Liver (tissue), 9 donors: ENCODE data around the gene KIF26B. TPM values are rescaled to one million over a fixed set of nuclear protein-coding genes. Genes with fewer than 3 reads are reported as not detected.

Experiments used
- DNase-seq: peaks from one replicate; pipeline ENCODE4 v3.0.0-alpha.2; 2017; ENCODE audit warnings: low spot score
- H3K27ac ChIP-seq, 2 donors: one replicate each; pipeline ENCODE4 v1.7.0; 2013; ENCODE audit warnings: inconsistent platforms in 2 of 2, low read length in 2 of 2, control low read depth in 1 of 2, low read depth in 1 of 2, mild to moderate bottlenecking in 1 of 2
- H3K27me3 ChIP-seq, 4 donors: one replicate each; pipeline versions ENCODE4 v1.6.1 to v1.7.0; 2013; ENCODE audit warnings: low read length in 3 of 4, inconsistent platforms in 1 of 4, mild to moderate bottlenecking in 1 of 4, moderate library complexity in 1 of 4; ENCODE audit not compliant: control insufficient read depth in 4 of 4, insufficient read depth in 4 of 4
- H3K36me3 ChIP-seq, 4 donors: one replicate each; pipeline versions ENCODE4 v1.6.1 to v1.7.0; 2013; ENCODE audit warnings: low read length in 3 of 4, mild to moderate bottlenecking in 3 of 4, low read depth in 1 of 4, moderate library complexity in 1 of 4; ENCODE audit not compliant: control insufficient read depth in 4 of 4, insufficient read depth in 3 of 4
- H3K4me1 ChIP-seq, 4 donors: one replicate each; pipeline versions ENCODE4 v1.6.1 to v1.7.0; 2013; ENCODE audit warnings: low read length in 3 of 4, mild to moderate bottlenecking in 3 of 4, moderate library complexity in 1 of 4; ENCODE audit not compliant: control insufficient read depth in 4 of 4, insufficient read depth in 4 of 4
- H3K4me3 ChIP-seq, 3 donors: one replicate each; pipeline versions ENCODE4 v1.6.1 to v1.7.0; 2013; ENCODE audit warnings: low read length in 3 of 3, control low read depth in 1 of 3, low read depth in 1 of 3, mild to moderate bottlenecking in 1 of 3
- H3K9ac ChIP-seq, 2 donors: one replicate each; pipeline ENCODE4 v1.7.0; 2013; ENCODE audit warnings: low read length in 2 of 2, mild to moderate bottlenecking in 2 of 2, moderate library complexity in 2 of 2, control low read depth in 1 of 2, low read depth in 1 of 2
- H3K9me3 ChIP-seq, 4 donors: one replicate each; pipeline versions ENCODE4 v1.6.1 to v1.7.0; 2013; ENCODE audit warnings: low read length in 3 of 4; ENCODE audit not compliant: control insufficient read depth in 4 of 4
- ATF3 ChIP-seq: IDR thresholded peaks from 2 replicates; pipeline ENCODE4 v1.6.1; 2016; ENCODE audit warnings: antibody characterized with exemption
- CTCF ChIP-seq: fragments of 150-350 bp; IDR thresholded peaks from 2 replicates; pipeline ENCODE4 v1.5.1; 2017; ENCODE audit warnings: improper control_type of control experiment, low read depth, low read length; ENCODE audit not compliant: missing input control
- EGR1 ChIP-seq, 2 donors: IDR thresholded peaks; 2 replicates each; pipeline ENCODE4 v1.6.1; 2016 to 2018; ENCODE audit warnings: antibody characterized with exemption in 2 of 2, low read depth in 2 of 2
- FOXA1 ChIP-seq: IDR thresholded peaks from 2 replicates; pipeline ENCODE4 v1.6.1; 2016; ENCODE audit warnings: antibody characterized with exemption
- FOXA2 ChIP-seq: IDR thresholded peaks from 2 replicates; pipeline ENCODE4 v1.6.1; 2016; ENCODE audit warnings: antibody characterized with exemption
- GABPA ChIP-seq, 2 donors: IDR thresholded peaks in 1 of 2; conservative IDR thresholded peaks in 1 of 2; 2 replicates each; pipeline ENCODE4 v1.6.1; 2016; ENCODE audit warnings: antibody characterized with exemption in 2 of 2, mild to moderate bottlenecking in 1 of 2, moderate library complexity in 1 of 2
- HNF4A ChIP-seq, 2 donors: conservative IDR thresholded peaks; 2 replicates each; pipeline ENCODE4 v1.6.1; 2016; ENCODE audit warnings: antibody characterized with exemption in 2 of 2, mild to moderate bottlenecking in 2 of 2
- HNF4G ChIP-seq: IDR thresholded peaks from 2 replicates; pipeline ENCODE4 v1.6.1; 2016; ENCODE audit warnings: antibody characterized with exemption
- JUND ChIP-seq, 2 donors: IDR thresholded peaks; 2 replicates each; pipeline ENCODE4 v1.6.1; 2016; ENCODE audit warnings: antibody characterized with exemption in 2 of 2
- MAX ChIP-seq: IDR thresholded peaks from 2 replicates; pipeline ENCODE4 v1.6.1; 2016; ENCODE audit warnings: antibody characterized with exemption
- NR2F2 ChIP-seq: IDR thresholded peaks from 2 replicates; pipeline ENCODE4 v1.6.1; 2016; ENCODE audit warnings: antibody characterized with exemption
- REST ChIP-seq: IDR thresholded peaks from 2 replicates; pipeline ENCODE4 v1.6.1; 2016; ENCODE audit warnings: antibody characterized with exemption, mild to moderate bottlenecking
- RXRA ChIP-seq, 2 donors: IDR thresholded peaks; 2 replicates each; pipeline ENCODE4 v1.6.1; 2017 to 2018; ENCODE audit warnings: antibody characterized with exemption in 2 of 2, mild to moderate bottlenecking in 1 of 2
- SP1 ChIP-seq: IDR thresholded peaks from 2 replicates; pipeline ENCODE4 v1.6.1; 2018; ENCODE audit warnings: antibody characterized with exemption, mild to moderate bottlenecking
- TAF1 ChIP-seq: conservative IDR thresholded peaks from 2 replicates; pipeline ENCODE4 v1.6.1; 2016; ENCODE audit warnings: antibody characterized with exemption, mild to moderate bottlenecking
- YY1 ChIP-seq: IDR thresholded peaks from 2 replicates; pipeline ENCODE4 v1.6.1; 2016; ENCODE audit warnings: antibody characterized with exemption, mild to moderate bottlenecking
- ZBTB33 ChIP-seq: IDR thresholded peaks from 2 replicates; pipeline ENCODE4 v1.6.1; 2016; ENCODE audit warnings: antibody characterized with exemption
- WGBS: extraction: QIAGEN DNeasy Blood & Tissue Kit; methylation state at CpG from one replicate; pipeline ENCODE4 v1.1.7; 2013; 5-methylcytosine and 5-hydroxymethylcytosine counted together
- polyA plus RNA-seq, 2 donors: library from polyadenylated mRNA; stranded (reverse) in 1 of 2; unstranded in 1 of 2; fragments of 200-250 nt in 1 of 2; fragments of >200 nt in 1 of 2; fragmentation: Nextera tagmentation in 1 of 2; extraction: Ambion mirVana in 1 of 2; gene quantifications; one replicate each; pipeline versions ENCODE4 v1.2.1 to v1.2.3, GENCODE V29; 2013 to 2015
- total RNA-seq, 2 donors: library from RNA; depleted of rRNA; stranded (reverse); fragments of >200 nt; gene quantifications; one replicate each; pipeline ENCODE4 v1.2.3, GENCODE V29; 2014
- donor health status: healthy.
- donor health status: healthy.
- donor health status: healthy.
- donor health status: healthy.
- donor health status: healthy.

The KIF26B gene
- total and polyA plus RNA-seq, 4 donors: 0.10 to 1.7 (median 0.34) TPM

- 87% methylated on average over 1 of the region's 1 CpG for WGBS
- Histone ChIP-seq H3K27ac (no peak overlapping the region), H3K27me3 (peaks cover 0 to 2% (median 0%) of the 10 kb centered on the region in 4 donors), H3K4me3 (no peak overlapping the region), H3K9me3 (peaks cover 0 to 2% (median 0%) of the 10 kb centered on the region in 4 donors), H3K9ac (no peak overlapping the region), H3K36me3 (no peaks in the 10 kb centered on the region), H3K4me1 (no peaks in the 10 kb centered on the region)
- TF ChIP-seq NR2F2: no peak
- no peak for TF ChIP-seq FOXA2
- no peak for TF ChIP-seq HNF4G
- no peak for TF ChIP-seq SP1
- no peak for TF ChIP-seq ZBTB33
- TF ChIP-seq FOXA1: no peak
- TF ChIP-seq GABPA (IDR thresholded peaks at IDR 0.05 in 1 of 2, conservative IDR thresholded peaks at IDR 0.05 in 1 of 2): no peak
- no peak for TF ChIP-seq EGR1 (IDR thresholded peaks at IDR 0.05; ENCODE audit: low read depth in 2 of 2)
- TF ChIP-seq RXRA (IDR thresholded peaks at IDR 0.05): no peak
- no peak for TF ChIP-seq ATF3
- no peak for TF ChIP-seq REST
- DNase-seq: no peak
Observed at GRCh38 chr1:245520611-245521010, 365.8 kb downstream of the KIF26B start.

- no peak for TF ChIP-seq HNF4A (conservative IDR thresholded peaks at IDR 0.05)
- TF ChIP-seq EGR1 (IDR thresholded peaks at IDR 0.05; ENCODE audit: low read depth in 2 of 2): no peak
- no peak for TF ChIP-seq RXRA (IDR thresholded peaks at IDR 0.05)
- no peak for DNase-seq
- Histone ChIP-seq H3K27ac (no peak overlapping the region), H3K9me3 (peaks cover 0 to 2% (median 0%) of the 10 kb centered on the region in 4 donors), H3K4me1 (no peaks in the 10 kb centered on the region), H3K27me3 (peaks cover 0 to 2% (median 0%) of the 10 kb centered on the region in 4 donors), H3K9ac (no peak overlapping the region), H3K4me3 (no peak overlapping the region), H3K36me3 (no peaks in the 10 kb centered on the region)
- WGBS: 78% methylated on average over 2 of the region's 2 CpGs
Observed at GRCh38 chr1:245526141-245526540, 371.4 kb downstream of the KIF26B start.

- Histone ChIP-seq H3K4me1 (no peaks in the 10 kb centered on the region), H3K9me3 (peaks cover 0 to 2% (median 0%) of the 10 kb centered on the region in 4 donors), H3K4me3 (no peak overlapping the region), H3K27me3 (no peaks in the 10 kb centered on the region), H3K27ac (no peak overlapping the region), H3K36me3 (no peaks in the 10 kb centered on the region), H3K9ac (no peak overlapping the region)
- 84% methylated on average over 7 of the region's 7 CpGs for WGBS
- no peak for DNase-seq
- TF ChIP-seq CTCF: no peak
- no peak for TF ChIP-seq HNF4A (conservative IDR thresholded peaks at IDR 0.05)
- no peak for TF ChIP-seq ATF3
- no peak for TF ChIP-seq RXRA (IDR thresholded peaks at IDR 0.05)
- no peak for TF ChIP-seq FOXA2
- no peak for TF ChIP-seq HNF4G
- TF ChIP-seq JUND (IDR thresholded peaks at IDR 0.05): no peak
- no peak for TF ChIP-seq FOXA1
- TF ChIP-seq SP1: no peak
- no peak for TF ChIP-seq GABPA (IDR thresholded peaks at IDR 0.05 in 1 of 2, conservative IDR thresholded peaks at IDR 0.05 in 1 of 2)
- no peak for TF ChIP-seq YY1
- TF ChIP-seq MAX: no peak
- no peak for TF ChIP-seq TAF1
Observed at GRCh38 chr1:245528258-245528635, 373.5 kb downstream of the KIF26B start.
